PC-9 (cell line): ENCODE results near the gene MAPKAP1. TPM values are rescaled to one million over a fixed set of nuclear protein-coding genes. Genes with fewer than 3 reads are reported as not detected.

ENCODE experiments used
- BruUV-seq: library from RNA; stranded (reverse); fragments of 400-500 nt; replicated peaks from 2 replicates; lab custom pipeline; 2021; lab: Mats Ljungman, UMichigan
- CTCF ChIA-PET: fragments of 300-600 bp; sonication (Branson Sonifier 250); formaldehyde crosslinking; loops from one replicate; lab custom pipeline; 2022; ENCODE audit warnings: antibody characterized with exemption; lab: Charles Lee
- POLR2A ChIA-PET: fragments of 300-600 bp; sonication (Branson Sonifier 250); formaldehyde crosslinking; loops from one replicate; lab custom pipeline; 2022; ENCODE audit warnings: antibody characterized with exemption; ENCODE audit not compliant: unreplicated experiment; lab: Charles Lee
- DNase-seq, 2 experiments: peaks; one replicate each; pipeline versions ENCODE4 v3.0.0 to v3.0.0-alpha.2; 2015 to 2022; ENCODE audit warnings: mixed read lengths in 1 of 2
- H2AFZ ChIP-seq: fragments of 200-600 bp; sonication (generic); 2 replicates; pipeline ENCODE4 v1.8.1; 2017; ENCODE audit warnings: antibody characterized with exemption
- H3F3A ChIP-seq: fragments of 200-600 bp; sonication (generic); 2 replicates; pipeline ENCODE4 v1.8.1; 2017; ENCODE audit warnings: antibody characterized with exemption, mild to moderate bottlenecking, low read depth; ENCODE audit not compliant: insufficient read depth
- H3K27ac ChIP-seq: fragments of 200-600 bp; sonication (generic); 2 replicates; pipeline ENCODE4 v1.6.1; 2016; ENCODE audit warnings: mixed run types
- H3K27me3 ChIP-seq: fragments of 200-600 bp; sonication (generic); 2 replicates; pipeline ENCODE4 v1.6.1; 2016; ENCODE audit warnings: low read depth, mixed run types; ENCODE audit not compliant: insufficient read depth
- H3K36me3 ChIP-seq: fragments of 200-600 bp; sonication (generic); 2 replicates; pipeline ENCODE4 v1.6.1; 2016; ENCODE audit warnings: low read depth, mixed run types
- H3K4me1 ChIP-seq: fragments of 200-600 bp; sonication (generic); replicated peaks from 2 replicates; pipeline ENCODE4 v1.6.1; 2016; ENCODE audit warnings: mixed run types; ENCODE audit not compliant: insufficient read depth
- H3K4me2 ChIP-seq: fragments of 200-600 bp; sonication (generic); 2 replicates; pipeline ENCODE4 v1.6.1; 2017; ENCODE audit warnings: mixed run types
- H3K4me3 ChIP-seq: fragments of 200-600 bp; sonication (generic); 2 replicates; pipeline ENCODE4 v1.6.1; 2016; ENCODE audit warnings: mixed run types
- H3K79me2 ChIP-seq: fragments of 200-600 bp; sonication (generic); 2 replicates; pipeline ENCODE4 v1.6.1; 2017; ENCODE audit warnings: low read depth, mixed run types
- H3K9me2 ChIP-seq: fragments of 200-600 bp; sonication (generic); 2 replicates; pipeline ENCODE4 v1.8.1; 2017; ENCODE audit warnings: mild to moderate bottlenecking; ENCODE audit not compliant: insufficient read depth
- H3K9me3 ChIP-seq: fragments of 200-600 bp; sonication (generic); 2 replicates; pipeline ENCODE4 v1.8.1; 2016; ENCODE audit warnings: low read depth; ENCODE audit not compliant: insufficient read depth
- H4K20me1 ChIP-seq: fragments of 200-600 bp; sonication (generic); 2 replicates; pipeline ENCODE4 v1.8.1; 2017; ENCODE audit not compliant: insufficient read depth
- EZH2 ChIP-seq: fragments of 200-600 bp; sonication (generic); IDR thresholded peaks from 2 replicates; pipeline ENCODE4 v1.8.0; 2017; ENCODE audit warnings: antibody characterized with exemption, low read depth
- intact Hi-C: fragments of 100-400 bp; cut with micrococcal nuclease; formaldehyde crosslinking; loops from one replicate; pipeline ENCODE4 v1.10.0; 2022; ENCODE audit not compliant: unreplicated experiment
- total RNA-seq: library from RNA; stranded (reverse); gene quantifications from 2 replicates; pipeline ENCODE4 v1.2.3, GENCODE V29; 2021
- TF ChIP-seq, protein P1 (sequence below): fragments of 200-600 bp; sonication (generic); conservative IDR thresholded peaks from 2 replicates; pipeline ENCODE4 v1.6.1; 2017; ENCODE audit warnings: mixed run types, antibody characterized with exemption, mild to moderate bottlenecking, moderate library complexity

MAPKAP1 gene
- total RNA-seq, 1 experiment from 2014 or later, result 115 TPM

DNA sequence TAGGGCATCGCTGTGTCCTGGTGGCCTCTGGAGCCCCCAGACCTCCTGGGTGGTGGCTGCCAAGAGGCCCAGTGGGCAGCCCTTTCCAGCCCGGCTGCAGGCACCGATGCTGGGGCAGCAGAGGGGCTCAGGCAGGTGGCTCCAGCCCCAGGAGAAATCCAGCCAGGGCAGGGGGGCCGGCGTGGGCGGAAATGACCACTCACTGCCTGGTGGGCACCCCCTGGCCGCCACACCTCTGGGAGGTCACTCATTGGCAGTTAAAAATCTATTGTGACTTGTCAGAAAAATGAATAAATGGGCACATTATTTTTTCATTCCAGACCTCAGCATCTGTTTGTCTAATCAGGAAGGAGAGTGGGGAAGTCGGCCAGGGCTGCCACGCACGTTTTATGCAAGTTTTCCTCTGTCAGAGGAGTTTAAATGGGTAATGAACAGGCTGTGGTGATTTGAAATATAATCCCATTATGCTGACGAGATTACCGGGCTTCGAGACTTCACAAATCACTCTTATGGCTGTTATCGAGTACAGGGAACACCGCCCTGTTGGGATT lies 273.5 kb downstream of the MAPKAP1 start:
- ChIA-PET POLR2A (interaction anchor here (0.5 kb wide), 1 partner anchor 17 kb away, joined by 4 read pairs; no protein-coding TSS in a partner anchor), CTCF (no interaction called here)
- no TSS peak for BruUV-seq
- no peaks in the 10 kb centered on the region for H3K9me3 ChIP-seq
- TF ChIP-seq, protein P1, sequence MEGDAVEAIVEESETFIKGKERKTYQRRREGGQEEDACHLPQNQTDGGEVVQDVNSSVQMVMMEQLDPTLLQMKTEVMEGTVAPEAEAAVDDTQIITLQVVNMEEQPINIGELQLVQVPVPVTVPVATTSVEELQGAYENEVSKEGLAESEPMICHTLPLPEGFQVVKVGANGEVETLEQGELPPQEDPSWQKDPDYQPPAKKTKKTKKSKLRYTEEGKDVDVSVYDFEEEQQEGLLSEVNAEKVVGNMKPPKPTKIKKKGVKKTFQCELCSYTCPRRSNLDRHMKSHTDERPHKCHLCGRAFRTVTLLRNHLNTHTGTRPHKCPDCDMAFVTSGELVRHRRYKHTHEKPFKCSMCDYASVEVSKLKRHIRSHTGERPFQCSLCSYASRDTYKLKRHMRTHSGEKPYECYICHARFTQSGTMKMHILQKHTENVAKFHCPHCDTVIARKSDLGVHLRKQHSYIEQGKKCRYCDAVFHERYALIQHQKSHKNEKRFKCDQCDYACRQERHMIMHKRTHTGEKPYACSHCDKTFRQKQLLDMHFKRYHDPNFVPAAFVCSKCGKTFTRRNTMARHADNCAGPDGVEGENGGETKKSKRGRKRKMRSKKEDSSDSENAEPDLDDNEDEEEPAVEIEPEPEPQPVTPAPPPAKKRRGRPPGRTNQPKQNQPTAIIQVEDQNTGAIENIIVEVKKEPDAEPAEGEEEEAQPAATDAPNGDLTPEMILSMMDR, result no peak
- no peak for TF ChIP-seq EZH2
- no peaks in the 10 kb centered on the region for H4K20me1 ChIP-seq
- no peaks in the 10 kb centered on the region for H3K27me3 ChIP-seq
- no peaks in the 10 kb centered on the region for H3F3A ChIP-seq
- no peaks in the 10 kb centered on the region for H3K36me3 ChIP-seq
- no peak for DNase-seq
- no peaks in the 10 kb centered on the region for H3K4me1 ChIP-seq
- no peaks in the 10 kb centered on the region for H3K9me2 ChIP-seq
- H3K4me2 ChIP-seq, result no peak overlapping the region
- intact Hi-C loops, result no loop called here
- H3K4me3 ChIP-seq, result no peak overlapping the region
- H3K79me2 ChIP-seq, result no peaks in the 10 kb centered on the region
- no peak overlapping the region for H3K27ac ChIP-seq
- H2AFZ ChIP-seq, result no peak overlapping the region

DNA sequence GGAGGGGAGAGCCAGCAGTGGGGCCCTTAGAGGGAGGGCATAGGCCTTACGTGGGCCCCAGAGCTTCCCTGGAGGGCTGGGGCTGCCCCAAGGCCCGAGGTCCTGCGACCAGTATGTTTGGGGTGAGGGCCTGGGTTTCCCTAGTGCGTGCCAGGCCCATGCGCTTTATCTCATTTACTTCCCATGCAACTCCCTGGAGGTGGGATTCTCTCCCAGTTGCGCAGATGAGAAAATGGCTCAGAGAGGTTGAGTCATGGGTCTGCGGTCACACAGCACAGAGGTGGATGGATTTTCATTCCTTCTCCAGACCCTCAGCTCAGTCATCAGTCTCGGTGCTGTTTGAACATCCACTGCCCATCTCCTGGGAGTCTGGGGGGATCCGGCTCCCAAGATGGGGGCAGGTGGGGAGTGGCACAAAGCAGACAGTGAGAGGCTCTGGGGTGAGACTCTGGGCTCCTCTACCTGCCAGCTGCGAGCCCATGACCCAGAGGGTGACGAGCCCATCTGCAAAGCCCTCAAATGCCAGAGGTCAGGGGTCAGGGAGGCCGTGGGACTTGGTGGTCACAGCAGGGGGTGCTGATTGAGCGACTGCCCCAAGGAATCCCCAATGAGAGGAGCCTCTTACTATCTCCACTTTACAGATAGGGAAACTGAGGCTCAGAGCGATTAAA lies 274.2 kb downstream of the MAPKAP1 start:
- Histone ChIP-seq H3K36me3 (no peaks in the 10 kb centered on the region), H4K20me1 (no peaks in the 10 kb centered on the region), H3K27ac (no peak overlapping the region), H3K4me3 (no peak overlapping the region), H3F3A (no peaks in the 10 kb centered on the region), H2AFZ (no peak overlapping the region), H3K9me2 (no peaks in the 10 kb centered on the region), H3K27me3 (no peaks in the 10 kb centered on the region), H3K4me2 (no peak overlapping the region), H3K4me1 (no peaks in the 10 kb centered on the region), H3K79me2 (no peaks in the 10 kb centered on the region), H3K9me3 (no peaks in the 10 kb centered on the region)
- ChIA-PET CTCF (no interaction called here), POLR2A (interaction anchor here (0.5 kb wide), 1 partner anchor 18 kb away, joined by 4 read pairs; no protein-coding TSS in a partner anchor)
- no peak for DNase-seq
- no TSS peak for BruUV-seq
- intact Hi-C loops, result no loop called here
- TF ChIP-seq, protein P1, result no peak
- TF ChIP-seq EZH2, result no peak

DNA sequence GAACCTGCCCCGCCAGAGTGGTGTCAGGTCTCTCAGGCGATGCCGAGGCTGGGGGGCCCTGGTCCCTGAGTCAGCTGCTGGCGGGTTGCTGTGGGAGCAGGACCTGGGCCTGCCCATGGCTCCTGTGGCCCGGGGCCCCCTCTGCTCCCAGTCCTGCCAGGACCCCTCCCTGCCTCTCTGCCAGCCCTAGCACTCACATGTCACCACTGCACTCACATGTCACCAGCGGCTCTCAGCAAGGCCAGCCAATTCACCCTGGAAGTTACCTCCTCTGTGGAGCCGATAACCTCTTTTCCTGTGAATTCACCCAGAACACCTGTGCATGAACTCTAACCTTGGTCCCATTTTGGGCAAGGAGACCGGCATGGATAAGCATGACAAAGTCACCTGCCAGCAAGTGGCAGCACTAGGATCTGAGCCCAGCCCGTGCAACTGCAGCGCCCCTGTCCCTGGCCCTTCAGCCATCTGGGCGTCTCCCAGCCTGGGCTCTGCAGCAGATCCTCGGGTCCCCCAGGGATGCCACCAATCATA lies 275.2 kb downstream of the MAPKAP1 start:
- BruUV-seq, result no TSS peak
- H2AFZ ChIP-seq, result no peak overlapping the region
- no peak overlapping the region for H3K4me3 ChIP-seq
- H3K36me3 ChIP-seq, result no peaks in the 10 kb centered on the region
- no peak for TF ChIP-seq EZH2
- TF ChIP-seq, protein P1, result no peak
- no peaks in the 10 kb centered on the region for H3K9me3 ChIP-seq
- CTCF ChIA-PET, result no interaction called here
- no peaks in the 10 kb centered on the region for H3K27me3 ChIP-seq
- no peaks in the 10 kb centered on the region for H3F3A ChIP-seq
- no peak for DNase-seq
- H3K4me2 ChIP-seq, result no peak overlapping the region
- intact Hi-C loops, result no loop called here
- H3K79me2 ChIP-seq, result no peaks in the 10 kb centered on the region
- no peaks in the 10 kb centered on the region for H3K4me1 ChIP-seq
- no peak overlapping the region for H3K27ac ChIP-seq
- no peaks in the 10 kb centered on the region for H3K9me2 ChIP-seq
- no peaks in the 10 kb centered on the region for H4K20me1 ChIP-seq
- POLR2A ChIA-PET, result no interaction called here
